Right renal pelvis (tissue), 4 donors: Measurements from ENCODE around the gene KCTD8. TPM values are rescaled to one million over a fixed set of nuclear protein-coding genes. Genes with fewer than 3 reads are reported as not detected.
"Not testable (repeated sequence)": the region's sequence is repeated elsewhere in the genome, so short reads cannot be mapped to it uniquely, and the experiment has no call there.

Experiments used
- DNase-seq, 4 donors: peaks; one replicate each; pipeline ENCODE4 v3.0.0-alpha.2; 2013; ENCODE audit warnings: low read depth in 4 of 4, low spot score in 3 of 4, missing footprints in 1 of 4
- polyA plus RNA-seq, 4 donors: library from polyadenylated mRNA; unstranded; fragments of 120-200 nt; gene quantifications; one replicate each; pipeline ENCODE4 v1.2.1, GENCODE V29; 2013; ENCODE audit not compliant: insufficient read length in 4 of 4

The KCTD8 gene
- polyA plus RNA-seq, 4 donors = 3.8 to 5.0 (median 4.7) TPM

DNA sequence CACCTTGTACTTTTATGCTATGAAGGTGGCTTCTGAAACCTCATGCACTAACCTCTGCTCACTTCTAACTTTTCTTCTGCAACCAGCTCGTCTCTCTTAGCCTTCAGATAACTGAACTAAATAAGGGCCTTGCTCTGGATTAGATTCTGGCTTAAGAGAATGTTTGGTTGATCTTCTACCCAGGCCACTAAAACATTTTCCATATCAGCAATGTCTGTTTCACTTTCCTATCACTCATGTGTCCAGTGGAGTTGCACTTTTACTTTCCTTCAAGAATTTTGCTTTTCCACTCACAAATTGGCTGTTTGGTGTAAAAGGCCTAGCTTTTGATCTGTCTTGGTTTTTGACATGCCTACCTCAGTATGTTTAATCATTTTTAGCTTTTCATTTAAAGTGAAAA is 105.8 kb downstream of the KCTD8 start:
- no peak for DNase-seq

DNA sequence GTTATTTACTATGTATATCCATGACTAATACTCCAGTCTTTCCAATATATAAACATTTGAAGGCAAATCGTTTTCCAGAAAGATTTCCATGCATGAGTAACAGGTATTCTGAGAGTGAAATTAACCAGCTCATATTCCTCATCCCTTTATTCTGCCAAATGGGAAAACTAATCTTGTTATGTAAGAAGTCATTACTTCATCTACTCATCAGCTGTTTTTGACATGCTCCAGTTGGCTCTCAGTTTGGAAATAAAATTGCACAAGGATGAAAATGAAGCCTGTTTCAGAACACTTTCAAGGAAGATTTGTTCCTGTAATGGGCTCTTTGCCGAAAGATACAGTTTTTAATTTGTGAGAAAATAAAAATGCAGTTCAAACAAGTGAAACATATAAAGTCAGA is 121.9 kb downstream of the KCTD8 start:
- no peak for DNase-seq

DNA sequence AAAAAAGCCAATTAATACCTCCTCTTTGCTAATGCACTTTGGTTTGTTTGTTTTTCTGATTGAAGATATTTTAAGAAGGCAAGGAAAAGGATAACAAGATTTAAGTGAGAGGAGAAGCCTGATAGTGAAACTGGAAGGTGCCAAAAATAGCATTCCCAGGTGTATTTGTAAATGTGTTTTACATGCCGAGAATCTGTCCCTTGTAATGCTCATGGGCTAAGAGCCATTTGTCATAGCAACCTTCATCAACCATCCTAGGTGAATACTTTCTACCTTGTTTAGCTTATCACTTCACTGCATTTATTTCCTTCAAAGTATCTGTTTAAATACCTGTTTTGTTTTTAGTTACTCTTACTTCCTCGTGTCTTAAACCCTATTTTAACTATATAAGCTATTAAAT is 127.8 kb downstream of the KCTD8 start:
- DNase-seq = no peak

DNA sequence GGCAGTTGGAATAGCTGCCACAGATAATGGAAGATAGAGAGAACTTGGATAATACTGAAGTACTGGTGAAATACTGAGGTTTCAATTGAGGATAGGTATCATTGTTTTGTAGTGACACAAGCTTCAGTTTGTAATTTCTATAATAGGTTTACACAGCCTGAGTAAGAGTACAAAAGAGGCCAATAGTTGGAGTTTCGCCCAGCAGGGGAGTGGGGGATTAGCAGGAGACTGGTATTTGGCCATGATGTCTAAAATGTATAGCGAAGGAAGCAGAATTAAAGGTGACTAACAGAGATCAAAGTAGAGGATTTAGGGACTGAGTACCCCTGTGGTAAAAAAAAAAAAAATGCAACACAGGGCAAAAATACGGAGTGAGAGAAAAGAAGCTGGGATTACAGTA is 129.5 kb downstream of the KCTD8 start:
- no peak for DNase-seq

DNA sequence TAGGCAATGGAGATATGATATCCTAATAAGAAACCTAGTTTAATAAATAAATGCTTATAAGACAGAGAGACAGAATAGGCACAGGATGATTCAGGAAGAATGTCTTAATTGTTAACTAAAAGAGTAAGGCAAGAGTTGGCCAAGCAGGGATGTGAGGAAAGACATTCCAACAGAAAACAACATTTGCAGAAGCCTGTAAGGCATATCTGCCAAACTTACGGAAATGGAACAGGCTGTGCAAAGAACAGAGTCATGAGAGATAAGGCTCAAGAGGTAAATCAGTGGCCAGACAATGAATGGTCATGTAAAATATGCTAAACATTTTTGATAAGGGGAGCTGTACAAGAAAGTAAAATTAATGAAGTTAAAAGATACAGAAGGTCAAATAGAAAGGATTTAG is 134.9 kb downstream of the KCTD8 start:
- no peak for DNase-seq

DNA sequence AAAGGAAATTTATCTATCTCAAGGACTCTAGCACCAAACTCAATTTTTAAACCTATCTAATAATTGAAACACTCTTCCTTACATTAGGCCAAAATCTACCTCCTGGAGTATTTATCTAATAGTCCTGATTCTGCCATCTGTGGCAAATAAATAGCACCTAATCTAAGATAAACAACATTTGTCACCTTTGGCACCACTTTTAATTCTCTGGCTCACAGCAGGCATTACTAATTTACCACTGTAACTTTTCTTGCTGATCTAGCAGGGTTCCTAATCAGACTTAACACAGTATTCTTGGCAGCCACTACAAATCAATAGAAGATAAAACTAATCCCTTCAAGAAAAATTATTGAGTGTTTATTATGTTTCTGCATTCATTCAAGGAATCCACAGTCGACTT is 161.1 kb downstream of the KCTD8 start:
- no peak for DNase-seq

DNA sequence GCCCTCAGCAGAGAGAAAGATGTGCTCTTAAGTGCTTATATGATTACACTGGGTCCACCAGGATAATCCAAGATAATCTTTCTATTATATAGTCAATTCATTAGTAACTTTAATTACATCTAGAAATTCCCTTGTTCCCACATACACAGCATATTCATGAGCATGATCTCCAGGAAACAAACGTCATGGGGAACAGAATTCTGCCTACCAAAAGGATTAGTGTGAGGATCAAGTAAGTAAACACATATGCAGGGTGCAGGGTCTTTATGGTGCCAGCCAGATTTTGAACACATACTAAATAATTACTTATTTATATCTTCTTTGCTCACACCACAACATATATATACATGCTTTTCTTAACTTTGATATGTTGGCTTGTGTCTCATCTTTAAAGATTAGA is 169.1 kb downstream of the KCTD8 start:
- no peak for DNase-seq

DNA sequence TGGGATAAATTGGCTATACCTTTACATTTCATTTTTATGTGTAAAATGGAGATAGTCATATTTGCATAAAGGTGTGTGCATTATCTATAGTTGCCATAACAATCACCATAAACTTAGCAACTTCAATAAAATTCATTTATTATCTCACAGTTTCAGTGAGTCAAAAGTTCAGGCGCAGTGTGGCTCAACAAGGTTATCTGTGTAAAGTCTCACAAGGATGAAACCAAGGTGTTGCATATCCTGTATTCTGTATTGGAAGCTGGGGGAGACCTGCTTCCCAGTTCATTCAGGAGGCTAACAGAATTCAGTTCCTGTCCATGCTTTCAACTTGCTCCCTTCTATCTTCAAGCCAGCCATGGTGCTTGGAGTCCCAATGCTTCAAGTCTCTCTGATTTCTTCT is 169.5 kb downstream of the KCTD8 start:
- no peak for DNase-seq

DNA sequence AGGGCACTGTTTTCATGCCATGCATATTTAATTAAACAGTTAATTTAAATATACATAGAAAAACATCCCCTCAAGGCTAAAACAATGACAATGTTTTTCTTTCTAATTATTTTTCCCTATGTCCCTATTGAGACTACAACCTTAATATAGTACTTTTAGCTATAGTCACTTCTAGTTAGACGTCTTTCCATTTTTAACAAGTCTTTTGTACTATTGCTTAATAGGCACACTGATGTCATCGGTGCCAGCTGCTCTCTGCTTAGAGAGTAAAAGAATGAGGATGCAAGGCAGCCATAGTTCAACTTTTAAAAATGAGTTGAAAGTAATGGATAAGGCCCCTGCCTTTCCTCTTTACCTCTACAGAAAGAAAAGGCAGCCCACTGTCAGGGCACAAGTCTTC is 191.1 kb downstream of the KCTD8 start:
- DNase-seq = no peak

DNA sequence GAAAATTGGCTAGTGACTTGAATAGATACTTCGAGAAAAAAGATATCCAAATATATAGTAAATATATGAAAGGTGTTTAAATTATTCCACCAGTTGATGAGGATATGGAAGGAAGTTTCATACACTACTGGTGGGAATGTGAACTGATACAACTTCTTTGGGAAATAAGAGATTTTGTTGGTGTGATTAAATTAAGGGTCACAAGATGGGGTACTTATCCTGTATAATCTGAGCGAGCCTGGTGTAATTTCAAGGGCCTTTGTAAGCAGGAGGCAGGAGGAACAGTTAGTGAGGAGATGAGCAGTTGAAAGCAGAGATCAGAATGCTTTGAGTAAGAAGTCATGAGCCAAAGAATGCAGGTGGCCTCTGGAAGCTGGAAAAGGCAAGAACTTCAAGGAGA is 192.2 kb downstream of the KCTD8 start:
- DNase-seq = no peak

DNA sequence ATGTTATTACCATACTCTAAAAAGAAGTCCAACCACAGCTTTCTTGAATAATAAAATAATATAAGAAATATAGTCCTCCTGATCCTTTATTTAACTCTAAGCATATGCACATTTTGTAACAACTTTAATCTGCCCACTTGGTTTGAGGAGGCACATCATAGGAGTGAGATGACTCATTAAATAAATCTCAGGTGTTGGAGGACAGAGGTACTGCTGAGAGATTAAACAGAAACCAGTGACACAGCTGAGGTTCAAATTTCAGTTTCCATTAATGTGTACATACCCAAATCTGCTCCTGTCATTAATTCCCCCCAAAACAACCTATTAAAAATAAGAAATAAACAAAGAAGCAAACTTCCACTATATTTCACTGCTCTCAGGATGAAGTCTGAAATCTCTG is 211.0 kb downstream of the KCTD8 start:
- DNase-seq = no peak

DNA sequence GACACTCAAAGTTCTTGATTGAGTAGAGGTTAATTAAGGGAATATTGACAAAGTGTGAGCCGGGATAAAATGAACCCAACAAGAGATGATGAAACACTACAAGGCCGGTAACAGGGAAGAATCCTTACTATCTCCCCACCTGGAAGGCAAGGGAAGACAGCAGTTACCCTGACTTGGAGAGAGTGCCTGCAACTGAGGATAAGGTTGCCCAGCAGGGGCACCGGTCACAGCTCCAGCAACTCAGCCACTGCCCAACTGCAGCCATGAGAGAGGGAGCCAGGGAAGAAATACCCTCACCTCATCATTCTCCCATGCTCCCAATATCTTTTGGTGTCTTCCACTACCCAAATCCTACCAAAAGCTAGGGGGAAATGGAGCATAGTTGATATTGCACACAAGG is 212.7 kb downstream of the KCTD8 start:
- no peak for DNase-seq

DNA sequence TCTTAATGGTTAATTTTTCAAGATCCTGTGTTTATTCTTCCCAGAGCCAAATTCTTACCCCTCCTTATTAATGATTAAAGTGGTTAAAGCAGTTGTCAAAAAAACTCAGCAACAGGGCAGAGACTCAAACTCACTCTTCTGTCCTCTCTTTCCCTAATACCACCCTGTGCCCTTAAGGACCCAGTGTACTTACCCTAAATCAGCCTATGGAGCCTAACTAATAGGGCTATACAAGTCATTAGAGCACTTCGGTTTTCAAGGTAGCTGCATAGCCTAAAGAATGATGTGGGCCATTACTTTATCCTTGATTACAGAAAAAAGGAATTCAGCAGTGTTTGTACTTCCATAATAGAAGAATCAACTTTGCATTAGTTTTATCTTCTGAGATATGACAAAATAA is 216.3 kb downstream of the KCTD8 start:
- DNase-seq = no peak

DNA sequence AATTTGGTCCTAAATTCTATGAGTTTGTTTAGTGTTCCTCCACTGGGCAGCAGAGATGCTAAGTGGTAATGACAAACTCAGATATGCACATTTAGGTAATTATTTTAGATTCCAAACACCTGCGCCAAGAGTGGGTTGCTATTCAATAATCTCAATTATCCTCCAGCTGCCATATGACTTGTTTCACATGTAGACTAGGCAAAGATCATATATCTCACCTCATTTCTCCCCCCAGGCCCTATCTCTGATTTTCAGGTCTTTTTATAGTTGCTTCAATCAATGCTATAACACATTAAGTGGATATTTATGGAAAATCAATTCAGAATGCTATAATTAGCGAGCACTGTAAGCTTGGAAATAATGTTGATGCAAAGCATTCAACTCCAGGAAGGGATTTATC is 217.6 kb downstream of the KCTD8 start:
- no peak for DNase-seq

DNA sequence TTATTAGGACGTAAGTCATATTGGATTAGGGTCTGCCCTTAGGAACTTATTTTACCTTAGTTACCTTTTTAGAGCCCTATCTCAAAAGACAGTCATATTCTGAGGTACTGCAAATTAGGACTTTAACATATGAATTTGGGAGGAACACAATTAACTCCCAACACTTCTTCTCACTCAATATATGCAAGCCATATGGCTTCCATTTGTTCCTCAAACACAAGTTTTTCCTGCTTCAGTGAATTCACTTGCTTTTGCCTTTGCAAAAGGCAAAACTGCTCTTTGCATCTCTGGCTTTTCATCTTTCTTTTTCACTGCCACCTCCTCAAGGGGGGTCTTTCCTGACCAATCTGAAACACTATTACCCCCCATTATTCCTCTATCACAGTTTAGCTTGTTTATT is 220.3 kb downstream of the KCTD8 start:
- DNase-seq = no peak

DNA sequence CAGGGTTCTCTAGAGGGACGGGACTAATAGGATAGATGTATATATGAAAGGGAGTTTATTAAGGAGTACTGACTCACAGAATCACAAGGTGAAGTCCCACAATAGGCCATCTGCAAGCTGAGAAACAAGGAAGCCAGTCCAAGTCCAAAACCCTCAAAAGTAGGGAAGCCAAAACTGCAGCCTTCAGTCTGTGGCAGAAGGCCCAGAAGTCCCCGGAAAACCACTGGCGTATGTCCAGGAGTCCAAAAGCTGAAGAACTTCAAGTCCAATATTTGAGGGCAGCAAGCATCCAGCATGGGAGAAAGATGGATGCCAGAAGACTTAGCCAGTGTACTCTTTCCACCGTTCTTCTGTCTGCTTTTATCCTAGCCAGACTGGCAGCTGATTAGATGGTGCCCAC is 227.2 kb downstream of the KCTD8 start:
- no peak for DNase-seq

DNA sequence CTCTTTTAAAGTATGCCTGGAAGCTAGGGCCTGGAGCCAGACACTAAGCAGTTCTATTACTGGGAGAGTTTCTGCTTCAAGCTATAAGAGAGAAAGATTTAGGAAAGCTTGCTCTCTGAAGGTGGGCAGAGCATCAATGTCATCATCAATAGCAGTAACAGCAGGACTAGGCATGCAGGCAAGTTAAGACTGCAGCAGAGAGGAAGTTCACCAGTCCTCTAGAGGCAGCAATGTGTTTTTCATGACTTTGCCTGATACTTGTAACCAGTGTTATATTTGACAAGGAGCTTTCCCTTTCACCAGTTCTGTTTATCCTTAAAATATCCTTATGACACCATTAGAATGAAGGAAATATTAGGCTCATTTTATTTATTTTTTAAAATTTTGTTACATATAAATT is 237.9 kb downstream of the KCTD8 start:
- no peak for DNase-seq

DNA sequence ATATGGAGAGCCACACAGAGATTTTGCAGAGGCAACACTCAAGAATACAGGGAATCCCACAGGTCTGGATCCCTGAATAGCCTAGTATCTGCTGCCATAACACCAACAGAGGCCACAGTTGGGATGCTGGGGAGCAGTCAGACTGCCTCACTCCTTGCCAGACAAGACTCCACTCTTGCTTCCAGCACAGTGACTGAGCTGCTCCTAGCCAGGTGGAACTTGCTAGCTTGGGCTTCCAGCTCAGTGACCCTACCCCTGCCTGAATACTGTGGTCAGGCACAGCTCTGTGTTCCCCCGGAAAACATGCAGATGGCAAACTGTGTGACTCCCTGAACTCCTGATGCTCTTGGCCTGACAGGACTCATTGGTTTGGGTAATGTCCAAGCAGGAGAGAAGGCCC is 251.8 kb downstream of the KCTD8 start:
- DNase-seq = no peak

DNA sequence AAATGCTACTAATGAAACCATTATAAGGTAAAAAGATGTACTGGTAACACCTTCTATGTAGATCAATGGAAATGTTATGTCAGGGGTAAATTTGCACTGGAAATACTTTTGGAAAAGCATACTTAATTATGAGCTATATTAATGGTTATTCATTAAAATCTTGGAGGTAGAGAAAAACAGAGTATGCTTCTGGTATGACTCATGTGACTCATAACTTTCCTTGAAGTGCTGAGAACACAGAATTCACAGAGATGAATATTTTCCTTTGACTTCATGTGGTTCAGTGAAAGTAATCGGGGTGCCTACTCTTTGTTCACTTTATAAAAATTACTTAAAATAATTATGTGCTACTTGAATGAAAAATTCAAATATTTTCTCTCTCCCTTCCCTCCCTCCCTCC is 254.2 kb downstream of the KCTD8 start:
- DNase-seq = no peak

DNA sequence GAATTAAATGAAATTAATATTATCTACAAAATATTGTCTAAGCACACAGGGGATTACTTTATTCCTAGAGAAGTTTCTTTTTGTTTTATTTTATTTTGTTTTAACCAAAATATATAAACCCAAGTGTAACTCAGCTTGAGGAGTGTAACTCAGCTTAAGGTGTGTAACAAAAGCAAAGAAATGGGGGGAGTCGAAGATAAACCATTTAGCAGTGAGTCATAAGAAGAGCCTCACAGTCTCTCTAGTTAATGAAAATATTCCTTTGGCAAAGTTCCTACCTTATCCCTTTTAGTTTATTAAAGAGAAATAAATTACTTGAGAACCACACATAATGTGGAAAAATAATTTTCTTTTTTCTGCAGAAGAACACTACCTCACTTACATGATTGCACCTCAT is 261.8 kb downstream of the KCTD8 start:
- DNase-seq = no peak

DNA sequence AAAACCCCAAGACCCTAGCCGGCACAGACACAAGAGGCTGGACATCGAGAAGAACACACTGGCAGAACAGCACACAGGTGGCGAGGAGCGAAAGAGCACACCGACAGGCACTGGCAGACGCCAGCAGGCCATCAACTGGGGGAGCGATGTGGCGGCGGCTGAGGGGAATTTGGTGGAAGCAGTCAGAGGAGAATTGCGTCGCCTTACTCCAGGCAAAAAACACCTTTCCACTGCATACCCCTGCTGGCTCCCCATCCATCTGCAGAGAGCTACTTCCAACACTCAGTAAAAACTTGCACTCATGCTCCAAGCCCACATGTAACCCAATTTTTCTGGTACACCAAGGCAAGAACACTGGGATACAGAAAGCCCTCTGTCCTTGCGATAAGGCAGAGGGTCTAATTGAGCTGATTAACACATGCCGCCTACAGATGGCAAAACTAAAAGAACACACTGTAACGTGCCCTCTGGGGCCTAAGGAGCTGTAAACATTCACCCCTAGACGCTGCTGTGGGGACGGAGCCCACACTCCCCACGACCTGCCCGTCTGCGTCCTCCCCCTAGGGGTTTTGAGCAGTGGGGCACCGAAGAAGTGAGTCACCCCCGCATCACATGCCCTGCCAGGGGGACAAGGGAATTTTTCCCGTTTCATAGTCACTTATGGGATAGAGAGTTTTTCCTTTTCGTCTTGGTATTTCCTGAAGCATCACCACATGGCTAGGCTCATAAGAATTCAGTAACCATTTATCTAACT is 262.3 kb downstream of the KCTD8 start:
- DNase-seq = no peak

DNA sequence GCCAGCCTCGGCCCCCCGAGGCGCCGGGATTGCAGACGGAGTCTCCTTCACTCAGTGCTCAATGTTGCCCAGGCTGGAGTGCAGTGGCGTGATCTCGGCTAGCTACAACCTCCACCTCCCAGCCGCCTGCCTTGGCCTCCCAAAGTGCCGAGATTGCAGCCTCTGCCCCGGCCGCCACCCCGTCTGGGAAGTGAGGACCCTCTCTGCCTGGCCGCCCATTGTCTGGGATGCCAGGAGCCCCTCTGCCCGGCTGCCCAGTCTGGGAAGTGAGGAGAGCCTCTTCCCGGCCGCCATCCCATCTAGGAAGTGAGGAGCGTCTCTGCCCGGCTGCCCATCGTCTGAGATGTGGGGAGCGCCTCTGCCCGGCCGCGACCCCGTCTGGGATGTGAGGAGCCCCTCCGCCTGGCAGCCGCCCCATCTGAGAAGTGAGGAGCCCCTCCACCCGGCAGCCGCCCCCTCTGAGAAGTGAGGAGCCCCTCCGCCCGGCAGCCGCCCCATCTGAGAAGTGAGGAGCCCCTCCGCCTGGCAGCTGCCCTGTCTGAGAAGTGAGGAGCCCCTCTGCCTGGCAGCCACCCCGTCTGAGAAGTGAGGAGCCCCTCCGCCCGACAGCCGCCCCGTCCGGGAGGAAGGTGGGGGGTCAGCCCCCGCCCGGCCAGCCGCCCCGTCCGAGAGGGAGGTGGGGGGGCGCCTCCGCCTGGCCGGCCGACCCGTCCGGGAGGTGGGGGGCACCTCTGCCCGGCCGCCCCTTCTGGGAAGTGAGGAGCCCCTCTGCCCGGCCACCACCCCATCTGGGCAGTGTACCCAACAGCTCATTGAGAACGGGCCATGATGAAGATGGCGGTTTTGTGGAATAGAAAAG is 266.9 kb downstream of the KCTD8 start:
- DNase-seq = not testable (repeated sequence)
